GM23338 (cell line): Measurements from ENCODE around the gene IFNG. TPM values are rescaled to one million over a fixed set of nuclear protein-coding genes. Genes with fewer than 3 reads are reported as not detected.

Experiments
- ATAC-seq: fragments of 200-7000 bp; cut with Tn5 transposase; 3 replicates; pipeline ENCODE4 v1.9.1; 2020
- DNase-seq: peaks from one replicate; pipeline ENCODE4 v3.0.0-alpha.2; 2015; ENCODE audit warnings: low spot score
- H2AFZ ChIP-seq: fragments of 200-600 bp; sonication (generic); 2 replicates; pipeline ENCODE4 v1.8.0; 2016; ENCODE audit warnings: antibody characterized with exemption, mild to moderate bottlenecking, moderate library complexity
- H3F3A ChIP-seq: fragments of 200-600 bp; sonication (generic); replicated peaks from 2 replicates; pipeline ENCODE4 v1.8.0; 2017; ENCODE audit warnings: antibody characterized with exemption, mixed run types, low read depth
- H3K27ac ChIP-seq: fragments of 200-600 bp; sonication (generic); 2 replicates; pipeline ENCODE4 v1.6.1; 2016; ENCODE audit warnings: low read depth
- H3K27me3 ChIP-seq: fragments of 200-600 bp; sonication (generic); 2 replicates; pipeline ENCODE4 v1.8.0; 2016; ENCODE audit warnings: mild to moderate bottlenecking, mixed run types, moderate library complexity; ENCODE audit not compliant: insufficient read depth
- H3K36me3 ChIP-seq: fragments of 200-600 bp; sonication (generic); 2 replicates; pipeline ENCODE4 v1.8.0; 2016; ENCODE audit warnings: mild to moderate bottlenecking; ENCODE audit not compliant: insufficient read depth
- H3K4me1 ChIP-seq: fragments of 200-600 bp; sonication (generic); 2 replicates; pipeline ENCODE4 v1.8.0; 2016; ENCODE audit warnings: mild to moderate bottlenecking, moderate library complexity; ENCODE audit not compliant: insufficient read depth
- H3K4me2 ChIP-seq: fragments of 200-600 bp; sonication (generic); 2 replicates; pipeline ENCODE4 v1.7.1; 2017; ENCODE audit warnings: mixed run types
- H3K4me3 ChIP-seq: fragments of 200-600 bp; sonication (generic); 2 replicates; pipeline ENCODE4 v1.6.1; 2016; ENCODE audit warnings: mixed run types
- H3K79me2 ChIP-seq: fragments of 200-600 bp; sonication (generic); replicated peaks from 2 replicates; pipeline ENCODE4 v1.8.0; 2017; ENCODE audit warnings: mild to moderate bottlenecking; ENCODE audit not compliant: insufficient read depth
- H3K9me2 ChIP-seq: fragments of 200-600 bp; sonication (generic); 2 replicates; pipeline ENCODE4 v1.8.0; 2017; ENCODE audit not compliant: insufficient read depth
- H4K20me1 ChIP-seq: fragments of 200-600 bp; sonication (generic); replicated peaks from 2 replicates; pipeline ENCODE4 v1.8.0; 2017; ENCODE audit warnings: mild to moderate bottlenecking; ENCODE audit not compliant: insufficient read depth
- H3K27ac Mint-ChIP-seq: 2 replicates; pipeline ENCODE4 v1.8.0; 2020; ENCODE audit warnings: inconsistent platforms, mild to moderate bottlenecking, moderate library complexity, mixed read lengths
- H3K27me3 Mint-ChIP-seq: 3 replicates; pipeline ENCODE4 v1.8.0; 2022; ENCODE audit warnings: low read depth, mild to moderate bottlenecking, moderate library complexity, mixed read lengths, inconsistent platforms; ENCODE audit not compliant: insufficient read depth, poor library complexity
- H3K36me3 Mint-ChIP-seq: 3 replicates; pipeline ENCODE4 v1.8.0; 2021; ENCODE audit warnings: low read depth, mild to moderate bottlenecking, inconsistent platforms, moderate library complexity, mixed read lengths
- H3K4me1 Mint-ChIP-seq: 3 replicates; pipeline ENCODE4 v1.8.0; 2020; ENCODE audit warnings: mild to moderate bottlenecking, inconsistent platforms, mixed read lengths
- H3K4me3 Mint-ChIP-seq: 3 replicates; pipeline ENCODE4 v1.8.0; 2021; ENCODE audit warnings: moderate library complexity, mild to moderate bottlenecking, inconsistent platforms, mixed read lengths
- H3K9me3 Mint-ChIP-seq: 3 replicates; pipeline ENCODE4 v1.8.0; 2020; ENCODE audit warnings: moderate library complexity, mild to moderate bottlenecking, inconsistent platforms, mixed read lengths
- CREB1 ChIP-seq: fragments of 250-450 bp; sonication (Bioruptor Pico); IDR thresholded peaks from 2 replicates; pipeline ENCODE4 v1.5.0; 2020; ENCODE audit warnings: low read depth, mild to moderate bottlenecking, moderate library complexity
- EZH2 ChIP-seq: fragments of 200-600 bp; sonication (generic); IDR thresholded peaks from one replicate; pipeline ENCODE4 v1.8.0; 2017; ENCODE audit warnings: antibody characterized with exemption, mild to moderate bottlenecking, low read depth; ENCODE audit not compliant: unreplicated experiment
- EZH2phosphoT487 ChIP-seq: fragments of 200-600 bp; sonication (generic); IDR thresholded peaks from one replicate; pipeline ENCODE4 v1.8.1; 2018; ENCODE audit warnings: antibody characterized with exemption; ENCODE audit not compliant: unreplicated experiment
- JUNB ChIP-seq: IDR thresholded peaks from one replicate; pipeline ENCODE4 v1.6.1; 2016; ENCODE audit warnings: antibody characterized with exemption; ENCODE audit not compliant: unreplicated experiment
- POLR2AphosphoS5 ChIP-seq: IDR thresholded peaks from 2 replicates; pipeline ENCODE4 v1.6.1; 2016; ENCODE audit warnings: antibody characterized with exemption, low read depth
- STAT1 ChIP-seq: IDR thresholded peaks from one replicate; pipeline ENCODE4 v1.6.1; 2016; ENCODE audit warnings: antibody characterized with exemption; ENCODE audit not compliant: unreplicated experiment
- ZNF114 ChIP-seq: fragments of 250-450 bp; sonication (Bioruptor Pico); IDR thresholded peaks from 2 replicates; pipeline ENCODE4 v1.5.0; 2020; ENCODE audit warnings: mild to moderate bottlenecking, moderate library complexity
- polyA plus RNA-seq: library from polyadenylated mRNA; unstranded; fragments of >200 nt; fragmentation: Nextera tagmentation; extraction: Ambion mirVana; gene quantifications from 2 replicates; pipeline ENCODE4 v1.2.1, GENCODE V29; 2016
- total RNA-seq: library from RNA; depleted of rRNA; stranded (reverse); fragments of >200 nt; shearing (Covaris generic); gene quantifications from 2 replicates; pipeline ENCODE4 v1.2.3, GENCODE V29; 2014
- TF ChIP-seq, protein P1 (sequence below): IDR thresholded peaks from 2 replicates; pipeline ENCODE4 v1.6.1; 2016; ENCODE audit warnings: antibody characterized with exemption
- TF ChIP-seq, protein P2 (sequence below): IDR thresholded peaks from one replicate; pipeline ENCODE4 v1.6.1; 2018; ENCODE audit warnings: antibody characterized with exemption; ENCODE audit not compliant: unreplicated experiment
- TF ChIP-seq, protein P3 (sequence below), 2 experiments: fragments of 200-600 bp in 1 of 2; sonication (generic) in 1 of 2; conservative IDR thresholded peaks; 2 replicates each; pipeline versions ENCODE4 v1.5.1 to v1.6.1; 2016 to 2017; ENCODE audit warnings: antibody characterized with exemption in 2 of 2, low read depth in 2 of 2, mild to moderate bottlenecking in 2 of 2, moderate library complexity in 1 of 2

Gene IFNG
- total and polyA plus RNA-seq, 2 experiments from 2014 or later: not detected

DNA sequence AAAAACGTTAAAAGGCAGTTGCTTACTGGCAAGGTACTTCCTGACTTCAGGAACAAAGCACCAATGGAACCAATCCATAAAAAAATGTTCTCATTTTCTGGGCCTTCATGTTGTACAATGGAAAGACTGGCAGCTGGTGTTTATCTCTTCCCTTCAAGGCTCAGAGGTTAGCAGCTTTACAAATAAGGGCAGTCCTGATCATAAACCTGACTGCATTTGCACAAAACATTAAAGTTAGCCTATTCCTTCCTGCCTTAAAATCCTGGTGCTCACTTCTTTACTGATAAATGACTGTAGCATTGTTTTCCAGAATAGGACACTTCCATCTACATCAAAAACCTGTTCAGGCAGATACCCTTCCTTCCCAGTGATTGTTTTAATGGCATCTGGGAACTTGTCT is 46.9 kb upstream of the IFNG start (continued):
- no peak for TF ChIP-seq EZH2
- TF ChIP-seq, protein P1, sequence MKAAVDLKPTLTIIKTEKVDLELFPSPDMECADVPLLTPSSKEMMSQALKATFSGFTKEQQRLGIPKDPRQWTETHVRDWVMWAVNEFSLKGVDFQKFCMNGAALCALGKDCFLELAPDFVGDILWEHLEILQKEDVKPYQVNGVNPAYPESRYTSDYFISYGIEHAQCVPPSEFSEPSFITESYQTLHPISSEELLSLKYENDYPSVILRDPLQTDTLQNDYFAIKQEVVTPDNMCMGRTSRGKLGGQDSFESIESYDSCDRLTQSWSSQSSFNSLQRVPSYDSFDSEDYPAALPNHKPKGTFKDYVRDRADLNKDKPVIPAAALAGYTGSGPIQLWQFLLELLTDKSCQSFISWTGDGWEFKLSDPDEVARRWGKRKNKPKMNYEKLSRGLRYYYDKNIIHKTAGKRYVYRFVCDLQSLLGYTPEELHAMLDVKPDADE: no peak

DNA sequence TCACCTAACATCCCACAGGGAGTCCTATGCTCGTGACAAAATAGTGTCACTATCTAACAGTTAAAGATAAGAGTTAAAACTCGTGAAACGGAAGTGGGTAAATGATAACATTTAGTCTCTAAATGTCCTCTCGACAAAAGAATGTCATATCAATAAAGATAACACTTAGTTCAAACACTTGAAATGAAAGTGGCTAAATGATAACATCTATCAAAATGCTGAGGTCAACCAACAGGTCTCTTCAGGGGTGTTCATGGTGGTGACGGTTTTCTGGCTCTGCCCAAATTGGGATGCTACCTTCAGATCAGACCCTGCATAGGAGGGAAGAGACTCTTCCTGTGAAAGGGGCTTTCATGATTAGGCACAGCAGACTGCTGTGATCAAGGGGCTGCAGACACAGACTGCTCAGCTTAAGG is 43.9 kb upstream of the IFNG start:
- no peaks in the 10 kb centered on the region for H3K79me2 ChIP-seq
- peaks cover 7% of the 10 kb centered on the region; the same call in 1 of the 2 replicates for H3K9me2 ChIP-seq
- no peak overlapping the region for H3K27ac ChIP-seq
- H3K4me3 ChIP-seq: no peak overlapping the region
- no peaks in the 10 kb centered on the region for H3K9me3 Mint-ChIP-seq
- H3F3A ChIP-seq: no peaks in the 10 kb centered on the region
- H3K4me1 Mint-ChIP-seq: peaks cover 9% of the 10 kb centered on the region
- TF ChIP-seq, protein P2, sequence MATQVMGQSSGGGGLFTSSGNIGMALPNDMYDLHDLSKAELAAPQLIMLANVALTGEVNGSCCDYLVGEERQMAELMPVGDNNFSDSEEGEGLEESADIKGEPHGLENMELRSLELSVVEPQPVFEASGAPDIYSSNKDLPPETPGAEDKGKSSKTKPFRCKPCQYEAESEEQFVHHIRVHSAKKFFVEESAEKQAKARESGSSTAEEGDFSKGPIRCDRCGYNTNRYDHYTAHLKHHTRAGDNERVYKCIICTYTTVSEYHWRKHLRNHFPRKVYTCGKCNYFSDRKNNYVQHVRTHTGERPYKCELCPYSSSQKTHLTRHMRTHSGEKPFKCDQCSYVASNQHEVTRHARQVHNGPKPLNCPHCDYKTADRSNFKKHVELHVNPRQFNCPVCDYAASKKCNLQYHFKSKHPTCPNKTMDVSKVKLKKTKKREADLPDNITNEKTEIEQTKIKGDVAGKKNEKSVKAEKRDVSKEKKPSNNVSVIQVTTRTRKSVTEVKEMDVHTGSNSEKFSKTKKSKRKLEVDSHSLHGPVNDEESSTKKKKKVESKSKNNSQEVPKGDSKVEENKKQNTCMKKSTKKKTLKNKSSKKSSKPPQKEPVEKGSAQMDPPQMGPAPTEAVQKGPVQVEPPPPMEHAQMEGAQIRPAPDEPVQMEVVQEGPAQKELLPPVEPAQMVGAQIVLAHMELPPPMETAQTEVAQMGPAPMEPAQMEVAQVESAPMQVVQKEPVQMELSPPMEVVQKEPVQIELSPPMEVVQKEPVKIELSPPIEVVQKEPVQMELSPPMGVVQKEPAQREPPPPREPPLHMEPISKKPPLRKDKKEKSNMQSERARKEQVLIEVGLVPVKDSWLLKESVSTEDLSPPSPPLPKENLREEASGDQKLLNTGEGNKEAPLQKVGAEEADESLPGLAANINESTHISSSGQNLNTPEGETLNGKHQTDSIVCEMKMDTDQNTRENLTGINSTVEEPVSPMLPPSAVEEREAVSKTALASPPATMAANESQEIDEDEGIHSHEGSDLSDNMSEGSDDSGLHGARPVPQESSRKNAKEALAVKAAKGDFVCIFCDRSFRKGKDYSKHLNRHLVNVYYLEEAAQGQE: no peak
- no peaks in the 10 kb centered on the region for H3K36me3 ChIP-seq
- DNase-seq (no peak), ATAC-seq (no peak)
- H3K27me3 ChIP-seq: no peaks in the 10 kb centered on the region
- H4K20me1 ChIP-seq: no peaks in the 10 kb centered on the region
- H2AFZ ChIP-seq: 0 out of 2 replicates have a peak overlapping the region, but pooled peaks have one; percentile 38
- no peaks in the 10 kb centered on the region for H3K36me3 Mint-ChIP-seq
- no peaks in the 10 kb centered on the region for H3K27me3 Mint-ChIP-seq
- no peak overlapping the region for H3K4me3 Mint-ChIP-seq
- H3K27ac Mint-ChIP-seq: no peak overlapping the region
- no peak overlapping the region for H3K4me2 ChIP-seq
- H3K4me1 ChIP-seq: peaks cover 11% of the 10 kb centered on the region; the same call in 1 of the 2 replicates

DNA sequence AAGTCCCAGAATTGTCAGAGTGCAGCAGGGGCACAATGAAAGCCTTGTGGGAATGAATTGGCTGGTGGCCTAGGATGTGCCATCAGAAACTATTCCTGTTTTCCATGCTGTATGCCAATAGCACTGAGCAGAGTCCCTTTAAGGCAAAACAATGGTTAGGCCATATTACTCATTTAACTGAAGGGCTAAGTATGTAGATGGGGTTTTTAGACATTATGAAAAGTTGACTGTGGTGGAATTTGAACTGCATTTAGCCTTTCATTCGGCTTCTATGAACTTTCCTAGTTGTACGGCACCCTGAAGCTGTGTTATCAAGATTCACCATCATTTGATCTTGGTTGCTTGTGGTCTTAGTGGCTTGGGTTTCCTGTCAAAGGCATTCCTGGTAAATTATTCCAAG is 41.3 kb upstream of the IFNG start:
- H3F3A ChIP-seq: no peaks in the 10 kb centered on the region
- Mint-ChIP-seq H3K9me3 (no peaks in the 10 kb centered on the region), H3K4me1 (peaks cover 16% of the 10 kb centered on the region), H3K27ac (no peak overlapping the region), H3K27me3 (peaks cover 2% of the 10 kb centered on the region), H3K36me3 (no peaks in the 10 kb centered on the region), H3K4me3 (no peak overlapping the region)
- no peaks in the 10 kb centered on the region for H3K9me2 ChIP-seq
- no peaks in the 10 kb centered on the region for H4K20me1 ChIP-seq
- no peak overlapping the region for H3K4me2 ChIP-seq
- no peaks in the 10 kb centered on the region for H3K36me3 ChIP-seq
- ATAC-seq: no peak
- no peak overlapping the region for H3K27ac ChIP-seq
- peaks cover 11% of the 10 kb centered on the region; the same call in 1 of the 2 replicates for H3K4me1 ChIP-seq
- no peaks in the 10 kb centered on the region for H3K27me3 ChIP-seq
- no peak for DNase-seq
- H2AFZ ChIP-seq: no peak overlapping the region
- no peaks in the 10 kb centered on the region for H3K79me2 ChIP-seq
- no peak overlapping the region for H3K4me3 ChIP-seq
- TF ChIP-seq POLR2AphosphoS5 (no peak), ZNF114 (CRISPR knock-in tag) (no peak), EZH2 (no peak), EZH2phosphoT487 (no peak), JUNB (no peak), STAT1 (no peak), CREB1 (no peak)
- TF ChIP-seq, protein P2: no peak
- TF ChIP-seq, protein P3, sequence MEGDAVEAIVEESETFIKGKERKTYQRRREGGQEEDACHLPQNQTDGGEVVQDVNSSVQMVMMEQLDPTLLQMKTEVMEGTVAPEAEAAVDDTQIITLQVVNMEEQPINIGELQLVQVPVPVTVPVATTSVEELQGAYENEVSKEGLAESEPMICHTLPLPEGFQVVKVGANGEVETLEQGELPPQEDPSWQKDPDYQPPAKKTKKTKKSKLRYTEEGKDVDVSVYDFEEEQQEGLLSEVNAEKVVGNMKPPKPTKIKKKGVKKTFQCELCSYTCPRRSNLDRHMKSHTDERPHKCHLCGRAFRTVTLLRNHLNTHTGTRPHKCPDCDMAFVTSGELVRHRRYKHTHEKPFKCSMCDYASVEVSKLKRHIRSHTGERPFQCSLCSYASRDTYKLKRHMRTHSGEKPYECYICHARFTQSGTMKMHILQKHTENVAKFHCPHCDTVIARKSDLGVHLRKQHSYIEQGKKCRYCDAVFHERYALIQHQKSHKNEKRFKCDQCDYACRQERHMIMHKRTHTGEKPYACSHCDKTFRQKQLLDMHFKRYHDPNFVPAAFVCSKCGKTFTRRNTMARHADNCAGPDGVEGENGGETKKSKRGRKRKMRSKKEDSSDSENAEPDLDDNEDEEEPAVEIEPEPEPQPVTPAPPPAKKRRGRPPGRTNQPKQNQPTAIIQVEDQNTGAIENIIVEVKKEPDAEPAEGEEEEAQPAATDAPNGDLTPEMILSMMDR (conservative IDR thresholded peaks at IDR 0.05; ENCODE audit: low read depth in 2 of 2): no peak
- TF ChIP-seq, protein P1: no peak
